ENCODE data around the gene PPFIBP2.

PPFIBP2 gene

GRCh38 chr11:7524462-7525235, 10.8 kb downstream of the PPFIBP2 start:
- peaks cover 60% of the 10 kb centered on the region for H3K4me1 ChIP-seq (ENCODE audit: insufficient read depth, low read length, severe bottlenecking)
- no peaks in the 10 kb centered on the region for H4K20me1 ChIP-seq (ENCODE audit: insufficient read depth, low read length)
- H3K36me3 ChIP-seq (ENCODE audit: insufficient read depth, low read length) = peaks cover 5% of the 10 kb centered on the region
- no peaks in the 10 kb centered on the region for H3K9me2 ChIP-seq (ENCODE audit: low read depth, low read length)
- no peak overlapping the region for H2AFZ ChIP-seq (ENCODE audit: low read length)
- H3K27ac ChIP-seq (ENCODE audit: low read depth, low read length, poor library complexity, severe bottlenecking) = no peak overlapping the region
- TF ChIP-seq EZH2 (IDR thresholded peaks at IDR 0.05; ENCODE audit: borderline replicate concordance, low read length) (no peak), CTCF (IDR thresholded peaks at IDR 0.05; ENCODE audit: low read length) (no peak)
- no peaks in the 10 kb centered on the region for H3K9me3 ChIP-seq (ENCODE audit: low read length)
- H3K79me2 ChIP-seq (ENCODE audit: insufficient read depth, low read length) = no peaks in the 10 kb centered on the region
- H3F3A ChIP-seq (ENCODE audit: insufficient read depth, low read length) = peaks cover 6% of the 10 kb centered on the region; the same call in 1 of the 2 replicates
- no peak overlapping the region for H3K4me3 ChIP-seq (ENCODE audit: low read depth, low read length, poor library complexity, severe bottlenecking)
- no peaks in the 10 kb centered on the region for H3K27me3 ChIP-seq (ENCODE audit: insufficient read depth, low read length)
- H3K9ac ChIP-seq (ENCODE audit: low read length) = no peak overlapping the region
- no peak overlapping the region for H3K4me2 ChIP-seq (ENCODE audit: low read length)

GRCh38 chr11:7525424-7525823, 11.6 kb downstream of the PPFIBP2 start:
- no peak for TF ChIP-seq CTCF (IDR thresholded peaks at IDR 0.05; ENCODE audit: low read length)
- no peak for TF ChIP-seq EZH2 (IDR thresholded peaks at IDR 0.05; ENCODE audit: borderline replicate concordance, low read length)
- no peaks in the 10 kb centered on the region for H3K79me2 ChIP-seq (ENCODE audit: insufficient read depth, low read length)
- H3K4me2 ChIP-seq (ENCODE audit: low read length) = no peak overlapping the region

GRCh38 chr11:7527029-7527428, 13.2 kb downstream of the PPFIBP2 start:
- no peaks in the 10 kb centered on the region for H3K27me3 ChIP-seq (ENCODE audit: insufficient read depth, low read length)
- no peak overlapping the region for H3K4me3 ChIP-seq (ENCODE audit: low read depth, low read length, poor library complexity, severe bottlenecking)
- no peak for TF ChIP-seq EZH2 (IDR thresholded peaks at IDR 0.05; ENCODE audit: borderline replicate concordance, low read length)
- TF ChIP-seq CTCF (IDR thresholded peaks at IDR 0.05; ENCODE audit: low read length) = no peak
- H3K27ac ChIP-seq (ENCODE audit: low read depth, low read length, poor library complexity, severe bottlenecking) = no peak overlapping the region
- H3K9me3 ChIP-seq (ENCODE audit: low read length) = no peaks in the 10 kb centered on the region
- H2AFZ ChIP-seq (ENCODE audit: low read length) = no peak overlapping the region
- H3K79me2 ChIP-seq (ENCODE audit: insufficient read depth, low read length) = no peaks in the 10 kb centered on the region
- no peaks in the 10 kb centered on the region for H4K20me1 ChIP-seq (ENCODE audit: insufficient read depth, low read length)
- H3K9me2 ChIP-seq (ENCODE audit: low read depth, low read length) = no peaks in the 10 kb centered on the region
- H3K9ac ChIP-seq (ENCODE audit: low read length) = no peak overlapping the region
- peaks cover 36% of the 10 kb centered on the region for H3K4me1 ChIP-seq (ENCODE audit: insufficient read depth, low read length, severe bottlenecking)
- H3K36me3 ChIP-seq (ENCODE audit: insufficient read depth, low read length) = peaks cover 8% of the 10 kb centered on the region
- H3F3A ChIP-seq (ENCODE audit: insufficient read depth, low read length) = no peaks in the 10 kb centered on the region; the same call in 1 of the 2 replicates
- H3K4me2 ChIP-seq (ENCODE audit: low read length) = no peak overlapping the region

More at GRCh38 chr11:7525424-7525823, 11.6 kb downstream of the PPFIBP2 start:
- H3F3A ChIP-seq (ENCODE audit: insufficient read depth, low read length) = peaks cover 4% of the 10 kb centered on the region; the same call in 1 of the 2 replicates
- H3K4me3 ChIP-seq (ENCODE audit: low read depth, low read length, poor library complexity, severe bottlenecking) = no peak overlapping the region
- peaks cover 8% of the 10 kb centered on the region for H3K36me3 ChIP-seq (ENCODE audit: insufficient read depth, low read length)
- no peaks in the 10 kb centered on the region for H3K9me3 ChIP-seq (ENCODE audit: low read length)
- no peak overlapping the region for H2AFZ ChIP-seq (ENCODE audit: low read length)
- no peaks in the 10 kb centered on the region for H4K20me1 ChIP-seq (ENCODE audit: insufficient read depth, low read length)
- no peaks in the 10 kb centered on the region for H3K27me3 ChIP-seq (ENCODE audit: insufficient read depth, low read length)
- H3K9ac ChIP-seq (ENCODE audit: low read length) = no peak overlapping the region
- H3K9me2 ChIP-seq (ENCODE audit: low read depth, low read length) = no peaks in the 10 kb centered on the region
- H3K27ac ChIP-seq (ENCODE audit: low read depth, low read length, poor library complexity, severe bottlenecking) = no peak overlapping the region
- peaks cover 52% of the 10 kb centered on the region for H3K4me1 ChIP-seq (ENCODE audit: insufficient read depth, low read length, severe bottlenecking)
